MCF 10A (cell line): ENCODE data around the gene ASAP2. TPM values are rescaled to one million over a fixed set of nuclear protein-coding genes. Genes with fewer than 3 reads are reported as not detected.

Experiments
- BruUV-seq: library from RNA; stranded (reverse); fragments of 400-500 nt; replicated peaks from 2 replicates; lab custom pipeline; 2021; lab: Mats Ljungman, UMichigan
- CTCF ChIA-PET: fragments of 300-600 bp; sonication (Branson Sonifier 250); formaldehyde crosslinking; extraction: SDS; loops from one replicate; lab custom pipeline; 2021; ENCODE audit warnings: antibody characterized with exemption, inconsistent platforms; lab: Yijun Ruan, JAX
- POLR2A ChIA-PET: fragments of 300-600, 350-650 bp; sonication (Branson Sonifier 250); formaldehyde crosslinking; extraction: SDS; loops from one replicate; lab custom pipeline; 2020; ENCODE audit warnings: antibody characterized with exemption, inconsistent platforms; lab: Yijun Ruan, JAX
- DNase-seq: peaks from one replicate; pipeline ENCODE4 v3.0.0-alpha.2; 2018; ENCODE audit not compliant: unreplicated experiment
- H3K27ac Mint-ChIP-seq: one replicate; pipeline ENCODE4 v1.8.0; 2022; ENCODE audit warnings: mild to moderate bottlenecking, low read depth, mixed read lengths; ENCODE audit not compliant: unreplicated experiment
- H3K27me3 Mint-ChIP-seq: one replicate; pipeline ENCODE4 v1.8.0; 2022; ENCODE audit warnings: mixed read lengths; ENCODE audit not compliant: insufficient read depth, unreplicated experiment
- H3K36me3 Mint-ChIP-seq: one replicate; pipeline ENCODE4 v1.8.0; 2022; ENCODE audit warnings: mild to moderate bottlenecking, moderate library complexity, mixed read lengths; ENCODE audit not compliant: insufficient read depth, unreplicated experiment
- H3K4me1 Mint-ChIP-seq: one replicate; pipeline ENCODE4 v1.8.0; 2022; ENCODE audit warnings: mixed read lengths; ENCODE audit not compliant: insufficient read depth, unreplicated experiment
- H3K4me3 Mint-ChIP-seq: one replicate; pipeline ENCODE4 v1.8.0; 2022; ENCODE audit warnings: mild to moderate bottlenecking, moderate library complexity, mixed read lengths; ENCODE audit not compliant: unreplicated experiment
- H3K9me3 Mint-ChIP-seq: one replicate; pipeline ENCODE4 v1.8.0; 2022; ENCODE audit warnings: mixed read lengths; ENCODE audit not compliant: unreplicated experiment
- CTCF ChIP-seq: fragments of 200-600 bp; IDR thresholded peaks from one replicate; pipeline ENCODE4 v1.8.0; 2022; ENCODE audit warnings: antibody characterized with exemption, mild to moderate bottlenecking; ENCODE audit not compliant: unreplicated experiment
- intact Hi-C: fragments of 100-400 bp; cut with micrococcal nuclease; formaldehyde crosslinking; loops from 2 replicates; pipeline ENCODE4 v1.14.1; 2022
- total RNA-seq: library from RNA; stranded (reverse); gene quantifications from 2 replicates; pipeline ENCODE4 v1.2.3, GENCODE V29; 2022

The ASAP2 gene
- total RNA-seq, 1 experiment from 2014 or later = 80.8 TPM

DNA sequence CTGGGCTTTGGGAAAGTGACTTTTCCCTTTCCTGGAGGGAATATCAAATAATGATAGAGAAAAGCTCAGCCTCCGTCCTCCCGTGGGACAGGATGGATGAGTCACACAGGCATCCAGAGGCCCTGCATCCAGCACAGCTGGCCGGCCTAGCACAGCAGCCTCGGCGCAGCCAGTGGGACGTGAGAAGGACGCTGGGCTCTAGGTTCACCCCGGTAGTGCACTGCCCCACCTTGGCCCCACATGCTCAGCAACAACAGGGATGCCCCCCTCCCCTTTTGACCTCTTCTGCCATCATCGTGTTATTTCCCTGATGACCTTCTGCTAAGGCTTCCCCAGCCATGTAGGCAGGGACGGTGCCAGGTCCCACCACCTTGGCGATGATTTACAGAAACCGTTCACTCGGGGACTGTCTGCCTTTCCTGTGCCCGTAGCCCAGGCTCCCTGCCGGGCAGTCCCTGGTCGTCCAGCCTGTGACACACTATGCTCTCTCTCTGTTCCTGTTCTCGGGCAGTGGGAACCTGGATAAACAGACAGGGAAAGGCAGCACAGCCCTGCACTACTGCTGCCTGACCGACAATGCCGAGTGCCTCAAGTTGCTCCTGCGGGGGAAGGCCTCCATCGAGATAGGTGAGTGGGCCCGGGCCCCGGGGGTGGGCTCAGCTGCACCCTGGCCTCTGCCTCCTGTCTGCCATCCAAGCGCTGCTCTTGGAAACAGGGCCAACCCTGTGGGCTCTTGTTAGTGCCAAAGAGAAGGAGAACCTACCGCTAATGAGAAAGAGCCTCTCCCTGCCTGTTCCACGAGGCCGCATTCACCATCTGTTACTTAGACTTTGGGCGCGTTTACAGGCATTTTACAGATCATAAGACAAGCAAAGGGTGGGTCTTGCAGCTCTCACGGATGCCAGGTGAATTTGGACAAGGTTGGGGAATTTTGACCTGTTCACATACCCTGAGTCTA, 172.1 kb downstream of the ASAP2 start:
- Mint-ChIP-seq H3K4me3 (no peak overlapping the region), H3K9me3 (no peaks in the 10 kb centered on the region), H3K36me3 (peaks cover 89% of the 10 kb centered on the region), H3K4me1 (peaks cover 13% of the 10 kb centered on the region), H3K27me3 (no peaks in the 10 kb centered on the region), H3K27ac (peak overlapping the region; percentile 54)
- POLR2A ChIA-PET = interaction anchor here (0.7 to 1.1 kb wide), 2 partner anchors 8 to 14 kb away, joined by 3 read pairs; no protein-coding TSS in a partner anchor
- TF ChIP-seq CTCF = no peak
- BruUV-seq = no TSS peak
- CTCF ChIA-PET = no interaction called here
- intact Hi-C loops = no loop called here
- peak; percentile 68 for DNase-seq

- H3K4me1 Mint-ChIP-seq = peaks cover 13% of the 10 kb centered on the region
- POLR2A ChIA-PET = no interaction called here
- DNase-seq = no peak
- no TSS peak for BruUV-seq
- intact Hi-C loops = no loop called here
- H3K27ac Mint-ChIP-seq = peak overlapping the region; percentile 54
- no peaks in the 10 kb centered on the region for H3K9me3 Mint-ChIP-seq
- no peaks in the 10 kb centered on the region for H3K27me3 Mint-ChIP-seq
- no peak overlapping the region for H3K4me3 Mint-ChIP-seq
- CTCF ChIA-PET = no interaction called here
- peaks cover 84% of the 10 kb centered on the region for H3K36me3 Mint-ChIP-seq
- no peak for TF ChIP-seq CTCF
Observed at GRCh38 chr2:9379391-9379755, 172.8 kb downstream of the ASAP2 start.

DNA sequence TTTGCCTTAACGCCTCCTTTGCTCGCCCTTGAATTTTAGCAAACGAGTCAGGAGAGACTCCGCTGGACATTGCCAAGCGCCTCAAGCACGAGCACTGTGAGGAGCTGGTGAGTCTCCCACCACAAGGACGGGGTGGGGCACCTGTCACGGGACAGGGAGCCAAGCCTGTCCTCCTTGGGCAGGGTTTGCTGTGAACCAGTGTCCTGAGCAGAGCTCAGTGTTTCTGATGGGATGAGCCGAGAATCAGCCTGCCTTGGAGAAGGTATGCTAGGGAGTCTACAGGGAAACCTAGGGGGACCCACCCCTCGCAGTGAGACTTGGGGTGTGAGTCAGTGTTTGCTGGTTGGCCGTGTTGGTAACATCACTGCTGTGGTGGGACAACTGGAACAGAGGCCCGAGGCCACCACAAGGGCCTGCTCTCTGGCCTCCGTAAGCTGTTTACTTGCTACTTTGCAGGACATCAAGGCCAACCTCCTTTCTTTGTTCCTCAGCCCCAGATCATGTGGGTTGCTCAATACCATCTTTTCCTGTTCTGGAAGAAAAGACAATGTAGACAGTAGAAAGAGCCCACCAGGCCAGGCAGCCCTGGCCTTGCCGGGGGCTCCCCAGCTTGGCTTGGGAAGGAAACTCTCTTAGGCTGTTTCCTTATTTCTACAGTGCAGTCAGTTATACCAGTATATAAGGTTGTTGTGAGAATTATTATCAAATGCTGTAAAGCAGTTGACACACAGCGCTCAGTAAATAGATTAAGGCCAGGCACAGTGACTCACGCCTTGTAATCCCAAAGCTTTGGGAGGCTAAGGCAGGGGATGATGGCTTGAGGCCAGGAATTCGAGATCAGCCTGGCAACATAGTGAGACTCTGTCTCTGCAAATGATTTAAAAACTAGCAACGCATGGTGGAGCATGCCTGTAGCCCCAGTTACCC, 174.4 kb downstream of the ASAP2 start:
- Mint-ChIP-seq H3K36me3 (peaks cover 73% of the 10 kb centered on the region), H3K4me1 (peaks cover 16% of the 10 kb centered on the region), H3K9me3 (no peaks in the 10 kb centered on the region), H3K4me3 (peak overlapping the region; percentile 11), H3K27ac (peak overlapping the region; percentile 84), H3K27me3 (no peaks in the 10 kb centered on the region)
- intact Hi-C loops = no loop called here
- ChIA-PET CTCF (interaction anchor here (0.6 to 2.1 kb wide), 9 partner anchors 9 to 550 kb away, joined by 3 to 7 read pairs (median 3); no protein-coding TSS in a partner anchor), POLR2A (interaction anchor here (0.5 to 2.0 kb wide), 10 partner anchors 10 to 1239 kb away, joined by 3 to 12 read pairs (median 3); partner anchors contain the start of genes ADAM17 and ITGB1BP1)
- BruUV-seq = no TSS peak
- TF ChIP-seq CTCF = no peak
- DNase-seq = peak; percentile 94
